ENCODE measurements around the gene LRRC57.

Gene LRRC57

GRCh38 chr15:42523331-42523730, 25.3 kb downstream of the LRRC57 start:
- Histone ChIP-seq H3K4ac (ENCODE audit: low read depth in 1 of 2, low read length in 2 of 2) (no peak overlapping the region), H2AK5ac (ENCODE audit: low read length, severe bottlenecking) (no peak overlapping the region), H2AFZ (ENCODE audit: low read depth, low read length) (no peak overlapping the region), H3K9me3 (ENCODE audit: control insufficient read depth, low read length) (no peaks in the 10 kb centered on the region), H3K23ac (ENCODE audit: low read length in 2 of 2) (no peak overlapping the region), H2BK5ac (ENCODE audit: low read depth, low read length, poor library complexity, severe bottlenecking) (no peak overlapping the region), H3K4me2 (ENCODE audit: low read length, poor library complexity, severe bottlenecking) (no peak overlapping the region), H4K91ac (ENCODE audit: low read length) (no peak overlapping the region), H3K79me1 (replicated peaks; ENCODE audit: low read length, poor library complexity, severe bottlenecking) (peaks cover 3% of the 10 kb centered on the region), H3K27me3 (ENCODE audit: control insufficient read depth in 1 of 2, insufficient read depth in 1 of 2, low read length in 2 of 2) (no peaks in the 10 kb centered on the region), H2BK12ac (ENCODE audit: low read length in 2 of 2) (no peak overlapping the region), H3K36me3 (ENCODE audit: control insufficient read depth in 1 of 2, insufficient read depth in 2 of 2, low read depth in 1 of 2, low read length in 2 of 2) (peaks cover 21 to 58% of the 10 kb centered on the region in 2 experiments), H3K14ac (ENCODE audit: low read length in 2 of 2) (no peak overlapping the region), H4K8ac (ENCODE audit: low read length) (no peak overlapping the region), H3K9ac (ENCODE audit: low read length) (no peak overlapping the region), H2BK120ac (ENCODE audit: low read depth, low read length) (no peak overlapping the region), H3K4me1 (ENCODE audit: control insufficient read depth, insufficient read depth, low read depth, low read length) (no peaks in the 10 kb centered on the region), H2BK15ac (ENCODE audit: low read depth, poor library complexity, severe bottlenecking) (no peak overlapping the region), H3K18ac (ENCODE audit: low read depth in 1 of 2, low read length in 2 of 2) (no peak overlapping the region), H3K4me3 (ENCODE audit: insufficient read depth in 1 of 2, low read depth in 1 of 2, low read length in 2 of 2) (no peak overlapping the region), H3K27ac (ENCODE audit: low read length, poor library complexity, severe bottlenecking) (no peak overlapping the region)
- DNase-seq: no peak
- 100% methylated on average over 1 of the region's 2 CpGs for WGBS

GRCh38 chr15:42511007-42511391, 37.6 kb downstream of the LRRC57 start:
- Histone ChIP-seq H2BK12ac (ENCODE audit: low read length in 2 of 2) (no peak overlapping the region), H3K9me3 (ENCODE audit: control insufficient read depth, low read length) (no peaks in the 10 kb centered on the region), H3K4me1 (ENCODE audit: control insufficient read depth, insufficient read depth, low read depth, low read length) (no peaks in the 10 kb centered on the region), H3K27ac (ENCODE audit: low read length, poor library complexity, severe bottlenecking) (no peak overlapping the region), H2AK5ac (ENCODE audit: low read length, severe bottlenecking) (no peak overlapping the region), H3K9ac (ENCODE audit: low read length) (peak overlapping the region; percentile 56), H3K27me3 (ENCODE audit: control insufficient read depth in 1 of 2, insufficient read depth in 1 of 2, low read length in 2 of 2) (no peaks in the 10 kb centered on the region), H3K79me1 (replicated peaks; ENCODE audit: low read length, poor library complexity, severe bottlenecking) (peaks cover 22% of the 10 kb centered on the region), H3K36me3 (ENCODE audit: control insufficient read depth in 1 of 2, insufficient read depth in 2 of 2, low read depth in 1 of 2, low read length in 2 of 2) (peaks cover 13 to 33% of the 10 kb centered on the region in 2 experiments), H4K91ac (ENCODE audit: low read length) (no peak overlapping the region), H2BK15ac (ENCODE audit: low read depth, poor library complexity, severe bottlenecking) (no peak overlapping the region), H2BK120ac (ENCODE audit: low read depth, low read length) (no peak overlapping the region), H3K18ac (ENCODE audit: low read depth in 1 of 2, low read length in 2 of 2) (no peak overlapping the region), H3K4ac (ENCODE audit: low read depth in 1 of 2, low read length in 2 of 2) (no peak overlapping the region), H3K23ac (ENCODE audit: low read length in 2 of 2) (no peak overlapping the region), H2AFZ (ENCODE audit: low read depth, low read length) (no peak overlapping the region), H3K4me2 (ENCODE audit: low read length, poor library complexity, severe bottlenecking) (no peak overlapping the region), H2BK5ac (ENCODE audit: low read depth, low read length, poor library complexity, severe bottlenecking) (no peak overlapping the region), H4K8ac (ENCODE audit: low read length) (no peak overlapping the region), H3K4me3 (ENCODE audit: insufficient read depth in 1 of 2, low read depth in 1 of 2, low read length in 2 of 2) (no peak overlapping the region), H3K14ac (ENCODE audit: low read length in 2 of 2) (no peak overlapping the region)
- 78% methylated on average over 3 of the region's 4 CpGs for WGBS
- peak; percentile 51 for DNase-seq

- no peak overlapping the region for H3K4me2 ChIP-seq (ENCODE audit: low read length, poor library complexity, severe bottlenecking)
- no CpG with 5 or more reads among the region's 4 CpGs for WGBS
- H2BK12ac ChIP-seq (ENCODE audit: low read length in 2 of 2): no peak overlapping the region
- no peak overlapping the region for H3K18ac ChIP-seq (ENCODE audit: low read depth in 1 of 2, low read length in 2 of 2)
- no peak overlapping the region for H4K91ac ChIP-seq (ENCODE audit: low read length)
- no peak overlapping the region for H2BK5ac ChIP-seq (ENCODE audit: low read depth, low read length, poor library complexity, severe bottlenecking)
- peak overlapping the region; percentile 13 for H3K27ac ChIP-seq (ENCODE audit: low read length, poor library complexity, severe bottlenecking)
- no peak overlapping the region for H2AFZ ChIP-seq (ENCODE audit: low read depth, low read length)
- no peak overlapping the region for H2BK15ac ChIP-seq (ENCODE audit: low read depth, poor library complexity, severe bottlenecking)
- H3K4ac ChIP-seq (ENCODE audit: low read depth in 1 of 2, low read length in 2 of 2): no peak overlapping the region
- H3K14ac ChIP-seq (ENCODE audit: low read length in 2 of 2): no peak overlapping the region
- H3K4me3 ChIP-seq (ENCODE audit: insufficient read depth in 1 of 2, low read depth in 1 of 2, low read length in 2 of 2): no peak overlapping the region
- H3K4me1 ChIP-seq (ENCODE audit: control insufficient read depth, insufficient read depth, low read depth, low read length): peaks cover under 1% of the 10 kb centered on the region
- no peaks in the 10 kb centered on the region for H3K27me3 ChIP-seq (ENCODE audit: control insufficient read depth in 1 of 2, insufficient read depth in 1 of 2, low read length in 2 of 2)
- H3K9me3 ChIP-seq (ENCODE audit: control insufficient read depth, low read length): no peaks in the 10 kb centered on the region
- no peak overlapping the region for H3K23ac ChIP-seq (ENCODE audit: low read length in 2 of 2)
- H4K8ac ChIP-seq (ENCODE audit: low read length): no peak overlapping the region
- H2BK120ac ChIP-seq (ENCODE audit: low read depth, low read length): no peak overlapping the region
- H3K36me3 ChIP-seq (ENCODE audit: control insufficient read depth in 1 of 2, insufficient read depth in 2 of 2, low read depth in 1 of 2, low read length in 2 of 2): peaks cover 13 to 27% of the 10 kb centered on the region in 2 experiments
- H2AK5ac ChIP-seq (ENCODE audit: low read length, severe bottlenecking): no peak overlapping the region
- H3K79me1 ChIP-seq (replicated peaks; ENCODE audit: low read length, poor library complexity, severe bottlenecking): peaks cover 22% of the 10 kb centered on the region
- no peak for DNase-seq
- H3K9ac ChIP-seq (ENCODE audit: low read length): peak overlapping the region; percentile 56
Observed at GRCh38 chr15:42510258-42511006, 38.2 kb downstream of the LRRC57 start.

- Histone ChIP-seq H2BK15ac (ENCODE audit: low read depth, poor library complexity, severe bottlenecking) (no peak overlapping the region), H3K23ac (ENCODE audit: low read length in 2 of 2) (no peak overlapping the region), H2AFZ (ENCODE audit: low read depth, low read length) (no peak overlapping the region), H4K91ac (ENCODE audit: low read length) (no peak overlapping the region), H3K4ac (ENCODE audit: low read depth in 1 of 2, low read length in 2 of 2) (no peak overlapping the region), H3K14ac (ENCODE audit: low read length in 2 of 2) (no peak overlapping the region), H3K9me3 (ENCODE audit: control insufficient read depth, low read length) (no peaks in the 10 kb centered on the region), H4K8ac (ENCODE audit: low read length) (no peak overlapping the region), H3K27ac (ENCODE audit: low read length, poor library complexity, severe bottlenecking) (no peak overlapping the region), H3K9ac (ENCODE audit: low read length) (peak overlapping the region; percentile 7), H2BK12ac (ENCODE audit: low read length in 2 of 2) (no peak overlapping the region), H2BK5ac (ENCODE audit: low read depth, low read length, poor library complexity, severe bottlenecking) (no peak overlapping the region), H3K36me3 (ENCODE audit: control insufficient read depth in 1 of 2, insufficient read depth in 2 of 2, low read depth in 1 of 2, low read length in 2 of 2) (peaks cover 7 to 11% of the 10 kb centered on the region in 2 experiments), H3K4me2 (ENCODE audit: low read length, poor library complexity, severe bottlenecking) (no peak overlapping the region), H3K4me3 (ENCODE audit: insufficient read depth in 1 of 2, low read depth in 1 of 2, low read length in 2 of 2) (no peak overlapping the region), H2BK120ac (ENCODE audit: low read depth, low read length) (no peak overlapping the region), H3K4me1 (ENCODE audit: control insufficient read depth, insufficient read depth, low read depth, low read length) (peaks cover 4% of the 10 kb centered on the region), H3K18ac (ENCODE audit: low read depth in 1 of 2, low read length in 2 of 2) (no peak overlapping the region), H3K79me1 (replicated peaks; ENCODE audit: low read length, poor library complexity, severe bottlenecking) (peaks cover 18% of the 10 kb centered on the region), H2AK5ac (ENCODE audit: low read length, severe bottlenecking) (no peak overlapping the region), H3K27me3 (ENCODE audit: control insufficient read depth in 1 of 2, insufficient read depth in 1 of 2, low read length in 2 of 2) (no peaks in the 10 kb centered on the region)
- WGBS: 79% methylated on average over 8 of the region's 9 CpGs
- DNase-seq: peak; percentile 77
Observed at GRCh38 chr15:42508263-42508690, 40.3 kb downstream of the LRRC57 start.
